GM18499 (cell line): ENCODE data around the gene UNC93B1.

Source experiments
- ATAC-seq: cut with Tn5 transposase; IDR thresholded peaks from one replicate; pipeline ENCODE4 v1.9.1; 2021; ENCODE audit warnings: moderate number of reproducible peaks; ENCODE audit not compliant: insufficient read depth, unreplicated experiment

Gene UNC93B1

DNA sequence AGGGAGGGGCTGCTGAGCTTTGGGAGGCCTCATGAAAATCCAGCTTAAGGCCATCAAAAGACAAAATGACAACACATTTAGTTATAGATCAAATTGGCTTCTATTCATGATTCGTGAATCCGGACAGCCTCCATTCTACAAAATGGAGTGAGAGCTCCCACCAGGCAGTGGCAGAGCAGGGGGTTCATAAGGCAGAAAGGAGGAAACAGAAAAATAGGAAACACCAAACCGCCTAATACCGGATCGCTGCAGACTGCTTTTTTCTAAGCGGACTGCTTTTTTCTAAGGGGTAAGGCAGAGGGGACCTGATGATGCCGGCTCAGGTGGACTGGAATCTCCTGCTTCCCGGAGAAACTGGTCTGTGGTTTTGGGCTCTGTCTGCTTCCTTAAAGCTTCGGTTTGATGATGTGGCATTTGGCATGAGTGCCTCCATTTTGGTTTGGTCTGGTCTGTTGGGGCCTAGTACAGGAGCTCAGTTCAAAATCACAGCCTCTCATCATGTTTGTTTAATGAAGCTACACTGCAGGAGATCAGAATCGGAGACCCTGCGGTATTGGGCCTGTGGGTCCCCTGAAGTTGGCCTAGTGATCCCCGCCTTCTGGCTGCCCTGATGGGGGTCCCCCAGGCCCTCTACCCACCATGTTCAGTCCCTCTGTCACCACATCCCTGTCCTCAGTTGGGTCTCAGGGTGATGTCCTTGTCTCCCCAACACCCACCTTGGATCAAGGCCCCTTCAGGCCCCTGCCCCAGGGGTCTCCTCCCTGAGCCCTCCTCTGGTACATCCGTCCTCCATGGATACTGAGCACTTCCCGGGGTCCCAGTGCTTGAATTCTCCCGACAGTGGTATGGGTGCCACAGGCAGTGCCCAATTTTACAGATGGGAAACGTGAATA, 7.4 kb upstream of the UNC93B1 start:
- ATAC-seq, result no peak

- ATAC-seq, result no peak
Observed at GRCh38 chr11:68010090-68011041, 6.5 kb upstream of the UNC93B1 start, which contains the start of gene ALDH3B1. TSS of gene ALDH3B1 (plus strand) at chr11:68010327. CDS start at chr11:68015298, 4,971 bp downstream.

GRCh38 chr11:68009391-68010089, 5.6 kb upstream of the UNC93B1 start:
- no peak for ATAC-seq

- ATAC-seq, result no peak
Observed at GRCh38 chr11:68008381-68009337, 4.8 kb upstream of the UNC93B1 start.

- ATAC-seq, result no peak
Observed at GRCh38 chr11:68007498-68008380, 3.8 kb upstream of the UNC93B1 start.

DNA sequence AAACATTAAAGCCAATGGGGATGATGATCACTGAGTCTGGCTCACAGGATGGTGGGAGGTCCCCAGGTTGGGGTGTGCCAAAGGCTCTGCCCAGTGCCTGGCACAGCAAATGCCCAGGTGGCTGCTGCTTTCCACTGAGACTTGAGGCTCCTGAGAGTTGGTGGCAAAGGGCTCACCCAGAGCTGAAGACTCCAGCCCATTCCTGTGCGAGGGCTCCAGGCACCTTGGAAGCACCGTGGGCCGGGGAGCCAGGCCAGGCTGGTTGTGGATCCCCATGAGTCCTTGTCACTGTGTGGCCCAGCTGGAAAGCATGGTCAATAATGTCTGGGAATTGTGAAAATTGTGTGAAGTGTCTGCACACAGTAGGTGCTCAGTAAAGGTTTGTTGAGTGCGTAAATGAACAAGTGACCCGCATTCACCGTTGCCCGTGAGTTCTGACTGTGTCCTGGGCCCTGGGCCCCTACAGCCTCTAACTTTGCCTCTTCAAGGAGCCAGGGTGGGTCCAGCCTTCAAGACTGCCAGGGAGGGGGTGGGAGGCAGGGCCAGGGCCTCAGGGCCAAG, 2.8 kb upstream of the UNC93B1 start:
- ATAC-seq, result no peak

GRCh38 chr11:68004551-68005335, 846 bp upstream of the UNC93B1 start:
- no peak for ATAC-seq

GRCh38 chr11:68002938-68003845, 705 bp downstream of the UNC93B1 start:
- no peak for ATAC-seq

DNA sequence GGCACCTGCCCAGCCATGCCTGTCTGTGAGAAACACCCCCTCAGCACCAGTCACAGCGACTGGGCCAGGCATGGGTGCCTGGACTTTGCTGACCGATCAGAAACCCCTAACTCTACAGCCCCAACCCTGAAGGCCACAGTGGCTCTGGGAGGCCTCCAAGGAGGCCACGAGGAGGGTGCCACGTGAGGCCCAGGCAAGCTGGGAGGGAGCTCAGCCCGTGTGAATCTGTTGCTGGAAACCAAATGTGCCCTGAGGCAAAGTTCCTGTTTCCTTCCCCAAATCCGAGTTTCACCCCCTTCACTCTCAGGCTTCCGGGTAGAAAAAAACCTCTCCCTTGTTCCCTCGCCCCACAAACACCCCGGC, 1.3 kb downstream of the UNC93B1 start:
- no peak for ATAC-seq

- no peak for ATAC-seq
Observed at GRCh38 chr11:67999704-68000103, 4.2 kb downstream of the UNC93B1 start.

DNA sequence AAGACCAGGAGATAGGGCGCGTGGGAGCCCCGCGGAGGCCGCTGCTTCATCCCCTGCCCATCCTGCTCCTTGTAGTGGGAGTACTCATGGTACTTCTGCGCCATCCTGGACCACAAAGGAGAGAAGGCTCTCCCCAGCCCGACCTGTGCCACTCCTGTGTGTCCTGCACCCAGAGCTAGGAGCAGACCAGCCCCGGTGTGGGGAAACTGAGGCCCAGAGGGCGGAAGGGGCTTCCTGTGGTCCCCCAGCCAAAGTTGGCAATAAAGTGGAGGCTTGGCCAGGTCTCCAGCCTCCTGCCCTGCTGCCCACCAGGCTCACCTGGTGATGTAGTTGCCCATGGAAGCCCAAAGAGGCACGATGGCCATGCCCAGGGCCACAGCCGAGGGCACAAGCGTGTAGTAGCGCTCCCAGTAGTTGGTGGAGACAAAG, 4.7 kb downstream of the UNC93B1 start:
- ATAC-seq, result no peak

DNA sequence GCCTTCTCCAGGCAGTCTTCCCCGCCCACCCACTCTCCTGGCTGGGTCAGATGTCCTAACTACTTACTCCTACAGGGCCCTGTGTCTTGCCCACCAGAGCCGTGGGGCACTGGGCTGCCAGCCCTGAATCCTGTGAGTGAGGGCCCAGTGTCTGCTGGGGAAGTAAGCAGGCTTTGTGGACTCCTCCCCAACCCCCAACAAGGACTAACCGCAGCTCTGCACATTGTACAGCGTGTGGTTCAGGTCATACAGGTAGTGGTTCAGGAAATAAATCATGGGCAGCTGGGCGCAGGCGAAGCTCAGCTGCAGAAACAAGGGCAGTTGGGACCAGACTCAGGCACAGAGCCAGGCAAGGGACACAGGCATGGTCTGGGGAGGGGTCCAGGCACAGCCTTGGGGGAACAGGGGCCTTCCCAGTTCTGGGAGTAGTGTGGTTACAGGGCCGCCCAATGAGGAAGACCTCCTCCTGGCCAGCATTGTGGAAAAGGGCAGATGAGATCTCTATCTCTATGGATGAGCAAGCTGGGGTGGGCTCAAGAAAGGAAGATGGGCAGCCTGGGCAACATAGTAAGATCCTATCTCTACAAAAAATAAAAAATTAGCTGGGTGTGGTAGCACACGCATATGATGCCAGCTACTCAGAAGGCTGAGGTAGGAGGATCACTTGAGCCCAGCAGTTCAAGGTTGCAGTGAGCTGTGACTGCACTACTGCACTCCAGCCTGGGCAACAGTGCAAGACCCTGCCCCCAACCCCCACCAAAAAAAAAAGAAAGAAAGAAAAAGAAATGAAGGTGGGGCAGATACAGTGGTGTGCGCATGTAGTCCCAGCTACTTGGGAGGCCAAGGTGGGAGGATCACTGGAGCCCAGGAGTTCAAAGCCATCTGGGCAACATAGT, 5.5 kb downstream of the UNC93B1 start:
- ATAC-seq, result no peak

- no peak for ATAC-seq
Observed at GRCh38 chr11:67997475-67997921, 6.4 kb downstream of the UNC93B1 start.

- ATAC-seq, result no peak
Observed at GRCh38 chr11:67996622-67997474, 7.0 kb downstream of the UNC93B1 start.
